ENCODE results near the gene SFXN4. TPM values are rescaled to one million over a fixed set of nuclear protein-coding genes. Genes with fewer than 3 reads are reported as not detected.

Gene SFXN4
- total RNA-seq, 1 experiment from 2014 or later = 45.3 TPM

DNA sequence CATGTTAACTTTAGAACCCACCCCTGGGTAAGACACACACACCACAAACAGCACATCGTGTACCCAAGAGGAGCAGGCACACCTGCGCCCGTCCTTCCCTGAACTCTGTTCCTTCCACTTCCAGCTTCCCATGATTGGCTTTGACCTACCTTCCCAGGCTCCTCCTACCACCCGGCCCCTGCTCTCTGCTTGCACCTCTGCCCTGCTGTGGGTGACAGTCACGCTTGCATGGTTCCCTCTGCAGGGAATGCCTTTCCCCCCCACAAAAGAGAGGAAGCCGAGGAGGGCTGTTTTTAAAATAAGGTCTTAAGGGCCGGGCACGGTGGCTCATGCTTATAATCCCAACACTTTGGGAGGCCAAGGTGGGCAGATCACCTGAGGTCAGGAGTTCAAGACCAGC is 16.4 kb downstream of the SFXN4 start:
- Mint-ChIP-seq H3K4me1 (ENCODE audit: low read depth, unreplicated experiment) (no peaks in the 10 kb centered on the region), H3K36me3 (ENCODE audit: insufficient read depth, unreplicated experiment) (peaks cover 57% of the 10 kb centered on the region), H3K4me3 (ENCODE audit: unreplicated experiment) (no peak overlapping the region), H3K27ac (ENCODE audit: unreplicated experiment) (no peak overlapping the region), H3K27me3 (ENCODE audit: insufficient read depth, unreplicated experiment) (no peaks in the 10 kb centered on the region), H3K9me3 (ENCODE audit: unreplicated experiment) (no peaks in the 10 kb centered on the region)
- Histone ChIP-seq H3K4me1 (no peaks in the 10 kb centered on the region), H3K27me3 (replicated peaks; ENCODE audit: control insufficient read depth, insufficient read depth, low read length) (no peaks in the 10 kb centered on the region), H3K9me3 (no peaks in the 10 kb centered on the region), H3K36me3 (ENCODE audit: control insufficient read depth, insufficient read depth, low read length) (peaks cover 2% of the 10 kb centered on the region), H3K4me3 (ENCODE audit: low read depth, low read length) (no peak overlapping the region)
- CTCF ChIA-PET = no interaction called here
- BruUV-seq (replicated peaks) = no TSS peak
- POLR2A ChIA-PET = no interaction called here
- no peak for TF ChIP-seq CTCF (IDR thresholded peaks at IDR 0.05; ENCODE audit: insufficient read depth in 1 of 2, low read depth in 1 of 2, low read length in 1 of 2, severe bottlenecking in 1 of 2, unreplicated experiment in 1 of 2)
- no peak for DNase-seq
- intact Hi-C loops (cut with micrococcal nuclease; ENCODE audit: unreplicated experiment) = no loop called here

DNA sequence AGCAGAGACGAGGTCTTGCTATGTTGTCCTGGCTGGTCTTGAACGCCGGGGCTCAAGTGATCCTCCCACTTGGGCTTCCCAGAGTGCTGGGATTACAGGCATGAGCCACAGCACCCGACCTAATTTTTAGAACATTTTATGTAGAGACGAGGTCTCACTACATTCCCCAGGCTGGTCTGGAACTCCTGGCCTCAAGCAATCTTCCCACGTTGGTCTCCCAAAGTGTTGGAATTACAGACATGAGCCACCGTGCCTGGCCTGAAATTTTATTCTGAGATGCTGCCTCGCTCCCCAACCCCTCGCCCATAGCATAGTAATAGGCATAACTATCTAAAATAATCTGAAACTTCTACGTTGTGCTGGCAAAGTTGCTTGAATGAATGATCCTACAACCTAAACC is 21.9 kb downstream of the SFXN4 start:
- H3K4me3 ChIP-seq (ENCODE audit: low read depth, low read length) = no peak overlapping the region
- H3K27ac Mint-ChIP-seq (ENCODE audit: unreplicated experiment) = no peak overlapping the region
- TF ChIP-seq CTCF (IDR thresholded peaks at IDR 0.05; ENCODE audit: insufficient read depth in 1 of 2, low read depth in 1 of 2, low read length in 1 of 2, severe bottlenecking in 1 of 2, unreplicated experiment in 1 of 2) = no peak
- ChIA-PET POLR2A (interaction anchor here (0.6 kb wide), 1 partner anchor 33 kb away, joined by 9 read pairs; no protein-coding TSS in a partner anchor), CTCF (no interaction called here)
- no peaks in the 10 kb centered on the region for H3K9me3 Mint-ChIP-seq (ENCODE audit: unreplicated experiment)
- H3K36me3 ChIP-seq (ENCODE audit: control insufficient read depth, insufficient read depth, low read length) = no peaks in the 10 kb centered on the region; the same call in none of the 2 replicates
- intact Hi-C loops (cut with micrococcal nuclease; ENCODE audit: unreplicated experiment) = no loop called here
- H3K4me3 Mint-ChIP-seq (ENCODE audit: unreplicated experiment) = no peak overlapping the region
- no TSS peak for BruUV-seq (replicated peaks)
- H3K4me1 Mint-ChIP-seq (ENCODE audit: low read depth, unreplicated experiment) = no peaks in the 10 kb centered on the region
- H3K9me3 ChIP-seq = no peaks in the 10 kb centered on the region
- H3K4me1 ChIP-seq = no peaks in the 10 kb centered on the region
- no peaks in the 10 kb centered on the region for H3K27me3 ChIP-seq (replicated peaks; ENCODE audit: control insufficient read depth, insufficient read depth, low read length)
- H3K27me3 Mint-ChIP-seq (ENCODE audit: insufficient read depth, unreplicated experiment) = no peaks in the 10 kb centered on the region
- peaks cover 36% of the 10 kb centered on the region for H3K36me3 Mint-ChIP-seq (ENCODE audit: insufficient read depth, unreplicated experiment)
- no peak for DNase-seq

GRCh38 chr10:119140603-119141245 is 24.8 kb downstream of the SFXN4 start:
- ChIA-PET POLR2A (no interaction called here), CTCF (no interaction called here)
- TF ChIP-seq CTCF (IDR thresholded peaks at IDR 0.05; ENCODE audit: insufficient read depth in 1 of 2, low read depth in 1 of 2, low read length in 1 of 2, severe bottlenecking in 1 of 2, unreplicated experiment in 1 of 2) = no peak
- H3K27ac Mint-ChIP-seq (ENCODE audit: unreplicated experiment) = no peak overlapping the region
- H3K36me3 Mint-ChIP-seq (ENCODE audit: insufficient read depth, unreplicated experiment) = peaks cover 37% of the 10 kb centered on the region
- no peaks in the 10 kb centered on the region for H3K9me3 Mint-ChIP-seq (ENCODE audit: unreplicated experiment)
- no peak overlapping the region for H3K4me3 ChIP-seq (ENCODE audit: low read depth, low read length)
- H3K4me1 Mint-ChIP-seq (ENCODE audit: low read depth, unreplicated experiment) = no peaks in the 10 kb centered on the region
- BruUV-seq (replicated peaks) = no TSS peak
- no peaks in the 10 kb centered on the region for H3K27me3 ChIP-seq (replicated peaks; ENCODE audit: control insufficient read depth, insufficient read depth, low read length)
- H3K4me1 ChIP-seq = no peaks in the 10 kb centered on the region
- no peak overlapping the region for H3K4me3 Mint-ChIP-seq (ENCODE audit: unreplicated experiment)
- no peak for DNase-seq
- H3K36me3 ChIP-seq (ENCODE audit: control insufficient read depth, insufficient read depth, low read length) = no peaks in the 10 kb centered on the region
- H3K9me3 ChIP-seq = no peaks in the 10 kb centered on the region
- no peaks in the 10 kb centered on the region for H3K27me3 Mint-ChIP-seq (ENCODE audit: insufficient read depth, unreplicated experiment)
- intact Hi-C loops (cut with micrococcal nuclease; ENCODE audit: unreplicated experiment) = no loop called here
